ENCODE data around the gene PACS2.
"Not testable (repeated sequence)": the region's sequence is repeated elsewhere in the genome, so short reads cannot be mapped to it uniquely, and the experiment has no call there.

DNA sequence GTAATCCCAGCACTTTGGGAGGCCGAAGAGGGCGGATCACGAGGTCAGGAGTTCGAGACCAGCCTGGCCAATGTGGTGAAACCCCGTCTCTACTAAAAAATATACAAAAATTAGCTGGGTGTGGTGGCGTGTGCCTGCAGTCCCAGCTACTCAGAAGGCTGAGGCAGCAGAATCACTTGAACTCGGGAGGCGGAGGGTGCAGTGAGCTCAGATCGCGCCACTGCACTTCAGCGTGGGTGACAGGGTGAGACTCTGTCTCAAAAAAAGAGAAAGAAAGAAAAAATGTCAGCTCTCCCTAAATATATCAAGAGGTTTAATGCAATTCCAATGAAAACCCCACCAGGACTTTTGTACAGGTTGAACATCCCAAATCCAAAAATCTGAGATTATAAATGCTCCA, 17.2 kb upstream of the PACS2 start:
- TF ChIP-seq CTCF, POLR2A (IDR thresholded peaks at IDR 0.05): not testable (repeated sequence)
